ENCODE results near the gene SLC5A6. TPM values are rescaled to one million over a fixed set of nuclear protein-coding genes. Genes with fewer than 3 reads are reported as not detected.

SLC5A6 gene
- total and polyA plus RNA-seq, 2 donors (not counting 1 experiment from before 2014, with no cell fraction given), result 50.8 to 52.6 TPM

- Histone ChIP-seq H4K20me1 (ENCODE audit: control insufficient read depth, insufficient read depth, low read length, poor library complexity, severe bottlenecking) (no peaks in the 10 kb centered on the region), H2AFZ (ENCODE audit: insufficient read depth, low read depth, low read length, poor library complexity, severe bottlenecking) (no peak overlapping the region), H3K79me2 (ENCODE audit: control insufficient read depth, insufficient read depth, low read length) (no peaks in the 10 kb centered on the region), H3K9me3 (ENCODE audit: control extremely low read depth in 1 of 3, control insufficient read depth in 2 of 3, insufficient read depth in 1 of 3, low read length in 2 of 3) (no peaks in the 10 kb centered on the region), H3K4me2 (replicated peaks; ENCODE audit: low read depth, low read length, poor library complexity, severe bottlenecking) (no peak overlapping the region), H3K4me1 (ENCODE audit: control insufficient read depth in 2 of 2, insufficient read depth in 2 of 2, low read length in 2 of 2) (no peaks in the 10 kb centered on the region), H3K36me3 (replicated peaks in 1 of 2; ENCODE audit: control extremely low read depth in 1 of 2, control insufficient read depth in 1 of 2, extremely low read depth in 1 of 2, insufficient read depth in 2 of 2, low read length in 1 of 2) (no peaks in the 10 kb centered on the region), H3K9ac (ENCODE audit: low read length) (no peak overlapping the region), H3K27ac (ENCODE audit: low read length in 2 of 2) (no peak overlapping the region), H3K27me3 (replicated peaks in 1 of 4; ENCODE audit: control extremely low read depth in 1 of 4, control insufficient read depth in 3 of 4, insufficient read depth in 4 of 4, low read length in 3 of 4) (peaks cover 0 to 7% (median 0%) of the 10 kb centered on the region in 4 experiments), H3K4me3 (ENCODE audit: control extremely low read depth in 1 of 5, extremely low read depth in 1 of 5, insufficient read depth in 1 of 5, low read depth in 2 of 5, low read length in 4 of 5) (no peak overlapping the region)
- H3K4me3 Mint-ChIP-seq, result no peak overlapping the region
- H3K27me3 Mint-ChIP-seq, result peaks cover 7% of the 10 kb centered on the region
- ChIA-PET POLR2A (no interaction called here), CTCF (no interaction called here)
- 94% methylated on average over 2 of the region's 2 CpGs for WGBS (ENCODE audit: insufficient coverage)
- intact Hi-C loops (cut with micrococcal nuclease), result no loop called here
- ATAC-seq (ENCODE audit: low read depth) (no peak), DNase-seq (no peak)
- no peak overlapping the region for H3K27ac Mint-ChIP-seq
- no peaks in the 10 kb centered on the region for H3K4me1 Mint-ChIP-seq
- TF ChIP-seq EZH2 (IDR thresholded peaks at IDR 0.05; ENCODE audit: borderline replicate concordance, insufficient read depth, low read depth, low read length, poor library complexity, severe bottlenecking) (no peak), CTCF (IDR thresholded peaks at IDR 0.05) (no peak)
- H3K9me3 Mint-ChIP-seq (ENCODE audit: insufficient read depth), result no peaks in the 10 kb centered on the region
These were observed 59.1 kb downstream of the SLC5A6 start for GRCh38 chr2:27152796-27153464.

- Mint-ChIP-seq H3K4me1 (no peaks in the 10 kb centered on the region), H3K9me3 (ENCODE audit: insufficient read depth) (no peaks in the 10 kb centered on the region), H3K27ac (no peak overlapping the region), H3K27me3 (peaks cover 9% of the 10 kb centered on the region), H3K4me3 (no peak overlapping the region)
- ATAC-seq (ENCODE audit: low read depth), result no peak
- Histone ChIP-seq H3K4me2 (replicated peaks; ENCODE audit: low read depth, low read length, poor library complexity, severe bottlenecking) (no peak overlapping the region), H3K4me1 (ENCODE audit: control insufficient read depth in 2 of 2, insufficient read depth in 2 of 2, low read length in 2 of 2) (no peaks in the 10 kb centered on the region), H2AFZ (ENCODE audit: insufficient read depth, low read depth, low read length, poor library complexity, severe bottlenecking) (no peak overlapping the region), H3K79me2 (ENCODE audit: control insufficient read depth, insufficient read depth, low read length) (no peaks in the 10 kb centered on the region), H3K36me3 (replicated peaks in 1 of 2; ENCODE audit: control extremely low read depth in 1 of 2, control insufficient read depth in 1 of 2, extremely low read depth in 1 of 2, insufficient read depth in 2 of 2, low read length in 1 of 2) (no peaks in the 10 kb centered on the region), H3K9ac (ENCODE audit: low read length) (no peak overlapping the region), H4K20me1 (ENCODE audit: control insufficient read depth, insufficient read depth, low read length, poor library complexity, severe bottlenecking) (no peaks in the 10 kb centered on the region), H3K27ac (ENCODE audit: low read length in 2 of 2) (no peak overlapping the region), H3K9me3 (ENCODE audit: control extremely low read depth in 1 of 3, control insufficient read depth in 2 of 3, insufficient read depth in 1 of 3, low read length in 2 of 3) (no peaks in the 10 kb centered on the region), H3K27me3 (replicated peaks in 1 of 4; ENCODE audit: control extremely low read depth in 1 of 4, control insufficient read depth in 3 of 4, insufficient read depth in 4 of 4, low read length in 3 of 4) (peaks cover 0 to 7% (median 0%) of the 10 kb centered on the region in 4 experiments), H3K4me3 (ENCODE audit: control extremely low read depth in 1 of 5, extremely low read depth in 1 of 5, insufficient read depth in 1 of 5, low read depth in 2 of 5, low read length in 4 of 5) (no peak overlapping the region)
- no peak for DNase-seq
- intact Hi-C loops (cut with micrococcal nuclease), result no loop called here
- ChIA-PET CTCF (interaction anchor here (1.2 to 2.3 kb wide), 2 partner anchors 18 to 47 kb away, joined by 4 to 10 read pairs; no protein-coding TSS in a partner anchor), POLR2A (no interaction called here)
- TF ChIP-seq EZH2 (IDR thresholded peaks at IDR 0.05; ENCODE audit: borderline replicate concordance, insufficient read depth, low read depth, low read length, poor library complexity, severe bottlenecking) (no peak), CTCF (IDR thresholded peaks at IDR 0.05) (no peak)
- WGBS (ENCODE audit: insufficient coverage), result 86% methylated on average over 6 of the region's 8 CpGs
These were observed 59.8 kb downstream of the SLC5A6 start for GRCh38 chr2:27152102-27152795.

All from B cell (primary cell).